GM10248 (cell line): Measurements from ENCODE around the gene PADI4.

Experiments used
- CTCF ChIA-PET: fragments of 300-600 bp; sonication (Branson Sonifier 250); formaldehyde crosslinking; extraction: SDS; loops from one replicate; lab custom pipeline; 2021; ENCODE audit warnings: antibody characterized with exemption; lab: Yijun Ruan, JAX
- POLR2A ChIA-PET: fragments of 350-650 bp; sonication (Branson Sonifier 250); formaldehyde crosslinking; extraction: SDS; loops from one replicate; lab custom pipeline; 2020; ENCODE audit warnings: antibody characterized with exemption; lab: Yijun Ruan, JAX
- DNase-seq: peaks from one replicate; pipeline ENCODE4 v3.0.0; 2012; ENCODE audit errors: extremely low spot score
- TF ChIP-seq, protein P1 (sequence below): IDR thresholded peaks from 2 replicates; pipeline ENCODE4 v1.5.1; 2012; ENCODE audit warnings: mild to moderate bottlenecking, low read depth; ENCODE audit errors: extremely low read depth, missing control alignments, control extremely low read depth

The PADI4 gene, protein sequence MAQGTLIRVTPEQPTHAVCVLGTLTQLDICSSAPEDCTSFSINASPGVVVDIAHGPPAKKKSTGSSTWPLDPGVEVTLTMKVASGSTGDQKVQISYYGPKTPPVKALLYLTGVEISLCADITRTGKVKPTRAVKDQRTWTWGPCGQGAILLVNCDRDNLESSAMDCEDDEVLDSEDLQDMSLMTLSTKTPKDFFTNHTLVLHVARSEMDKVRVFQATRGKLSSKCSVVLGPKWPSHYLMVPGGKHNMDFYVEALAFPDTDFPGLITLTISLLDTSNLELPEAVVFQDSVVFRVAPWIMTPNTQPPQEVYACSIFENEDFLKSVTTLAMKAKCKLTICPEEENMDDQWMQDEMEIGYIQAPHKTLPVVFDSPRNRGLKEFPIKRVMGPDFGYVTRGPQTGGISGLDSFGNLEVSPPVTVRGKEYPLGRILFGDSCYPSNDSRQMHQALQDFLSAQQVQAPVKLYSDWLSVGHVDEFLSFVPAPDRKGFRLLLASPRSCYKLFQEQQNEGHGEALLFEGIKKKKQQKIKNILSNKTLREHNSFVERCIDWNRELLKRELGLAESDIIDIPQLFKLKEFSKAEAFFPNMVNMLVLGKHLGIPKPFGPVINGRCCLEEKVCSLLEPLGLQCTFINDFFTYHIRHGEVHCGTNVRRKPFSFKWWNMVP

DNA sequence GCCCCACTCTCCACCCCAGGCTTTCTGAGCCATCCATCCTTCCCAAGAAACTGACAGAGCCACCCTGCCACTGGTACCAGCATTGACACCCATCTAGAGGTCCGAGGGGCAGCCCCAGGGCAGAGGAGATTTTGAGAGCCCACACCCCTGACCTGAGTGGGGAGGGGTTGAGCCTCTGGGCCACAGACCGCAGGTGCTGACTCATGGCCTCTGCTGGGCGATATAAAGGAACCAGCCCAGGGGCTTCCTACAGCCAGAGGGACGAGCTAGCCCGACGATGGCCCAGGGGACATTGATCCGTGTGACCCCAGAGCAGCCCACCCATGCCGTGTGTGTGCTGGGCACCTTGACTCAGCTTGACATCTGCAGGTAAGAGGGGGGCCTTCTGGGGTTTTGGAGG, at the start of gene PADI4:
TSS of gene PADI4 (plus strand) at position 252 of the 400 bp plus-strand sequence. CDS start at position 278, 26 bp downstream.
- TF ChIP-seq, protein P1, sequence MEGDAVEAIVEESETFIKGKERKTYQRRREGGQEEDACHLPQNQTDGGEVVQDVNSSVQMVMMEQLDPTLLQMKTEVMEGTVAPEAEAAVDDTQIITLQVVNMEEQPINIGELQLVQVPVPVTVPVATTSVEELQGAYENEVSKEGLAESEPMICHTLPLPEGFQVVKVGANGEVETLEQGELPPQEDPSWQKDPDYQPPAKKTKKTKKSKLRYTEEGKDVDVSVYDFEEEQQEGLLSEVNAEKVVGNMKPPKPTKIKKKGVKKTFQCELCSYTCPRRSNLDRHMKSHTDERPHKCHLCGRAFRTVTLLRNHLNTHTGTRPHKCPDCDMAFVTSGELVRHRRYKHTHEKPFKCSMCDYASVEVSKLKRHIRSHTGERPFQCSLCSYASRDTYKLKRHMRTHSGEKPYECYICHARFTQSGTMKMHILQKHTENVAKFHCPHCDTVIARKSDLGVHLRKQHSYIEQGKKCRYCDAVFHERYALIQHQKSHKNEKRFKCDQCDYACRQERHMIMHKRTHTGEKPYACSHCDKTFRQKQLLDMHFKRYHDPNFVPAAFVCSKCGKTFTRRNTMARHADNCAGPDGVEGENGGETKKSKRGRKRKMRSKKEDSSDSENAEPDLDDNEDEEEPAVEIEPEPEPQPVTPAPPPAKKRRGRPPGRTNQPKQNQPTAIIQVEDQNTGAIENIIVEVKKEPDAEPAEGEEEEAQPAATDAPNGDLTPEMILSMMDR = no peak
- ChIA-PET CTCF (no interaction called here), POLR2A (no interaction called here)
- no peak for DNase-seq

DNA sequence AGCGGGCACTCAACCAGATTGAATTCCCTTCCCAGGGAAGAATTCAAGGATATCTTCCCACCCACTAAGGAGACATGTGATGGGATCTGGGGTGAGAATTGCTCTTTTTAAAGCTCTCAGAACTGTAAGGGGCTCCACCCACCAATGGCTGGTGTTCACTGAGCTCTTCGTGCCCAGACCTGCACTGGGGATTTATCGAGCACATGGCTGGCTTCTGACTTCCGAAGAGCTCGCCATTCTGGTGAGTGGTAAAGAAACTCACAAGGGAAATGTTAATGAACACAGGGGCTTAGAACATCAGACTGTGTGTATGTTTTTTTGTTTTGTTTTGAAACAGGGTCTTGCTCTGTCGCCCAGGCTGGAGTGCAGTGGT, 49.3 kb upstream of the PADI4 start:
- no peak for DNase-seq
- CTCF ChIA-PET = interaction anchor here (0.6 to 1.3 kb wide), 3 partner anchors 16 to 137 kb away, joined by 3 read pairs; no protein-coding TSS in a partner anchor
- TF ChIP-seq, protein P1 = no peak
- POLR2A ChIA-PET = no interaction called here

DNA sequence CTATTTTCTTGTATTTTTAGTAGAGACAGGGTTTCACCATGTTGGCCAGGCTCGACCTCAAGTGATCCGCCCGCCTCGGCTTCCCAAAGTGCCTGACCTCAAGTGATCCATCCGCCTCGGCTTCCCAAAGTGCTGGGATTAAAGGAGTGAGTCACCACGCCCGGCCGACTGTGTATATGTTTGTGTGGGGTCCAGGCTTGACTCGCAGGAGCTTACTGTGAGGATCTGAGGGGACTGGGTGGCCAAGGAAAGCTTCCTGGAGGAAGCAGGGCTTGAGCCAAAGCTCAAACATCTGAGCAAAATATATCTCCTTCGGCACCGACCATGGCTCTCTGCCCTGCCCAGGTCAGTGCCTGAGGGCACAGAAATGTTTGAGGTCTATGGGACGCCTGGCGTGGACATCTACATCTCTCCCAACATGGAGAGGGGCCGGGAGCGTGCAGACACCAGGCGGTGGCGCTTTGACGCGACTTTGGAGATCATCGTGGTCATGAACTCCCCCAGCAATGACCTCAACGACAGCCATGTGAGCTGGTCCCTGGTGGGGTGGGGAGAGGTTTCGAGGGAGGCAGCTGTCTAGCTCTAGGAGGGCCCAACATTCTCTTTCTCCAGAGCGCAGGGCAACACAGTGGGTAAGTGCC, 48.6 kb upstream of the PADI4 start:
- ChIA-PET POLR2A (no interaction called here), CTCF (interaction anchor here (0.6 to 0.9 kb wide), 2 partner anchors 15 to 137 kb away, joined by 3 read pairs; no protein-coding TSS in a partner anchor)
- no peak for DNase-seq
- TF ChIP-seq, protein P1 = no peak

DNA sequence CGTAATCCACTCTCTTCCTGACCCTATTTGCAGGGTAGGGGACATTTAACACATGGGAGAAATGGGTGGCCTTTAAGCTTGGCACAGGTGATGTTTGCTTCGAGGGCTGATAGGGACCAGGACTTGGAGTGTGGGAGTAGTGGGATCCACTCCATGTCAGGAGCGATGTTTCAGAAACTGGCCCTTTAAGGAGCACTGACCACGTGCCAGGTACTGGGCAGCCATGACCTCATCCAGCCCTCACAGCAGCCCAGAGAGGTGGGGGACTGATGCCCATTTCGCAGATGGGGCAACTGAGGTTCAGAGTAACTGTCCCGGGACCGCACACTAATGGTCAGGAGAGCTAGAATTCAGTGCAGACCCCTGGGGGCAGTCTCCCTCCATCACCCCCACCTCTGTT, 47.7 kb upstream of the PADI4 start:
- ChIA-PET CTCF (no interaction called here), POLR2A (no interaction called here)
- DNase-seq = no peak
- TF ChIP-seq, protein P1 = no peak

DNA sequence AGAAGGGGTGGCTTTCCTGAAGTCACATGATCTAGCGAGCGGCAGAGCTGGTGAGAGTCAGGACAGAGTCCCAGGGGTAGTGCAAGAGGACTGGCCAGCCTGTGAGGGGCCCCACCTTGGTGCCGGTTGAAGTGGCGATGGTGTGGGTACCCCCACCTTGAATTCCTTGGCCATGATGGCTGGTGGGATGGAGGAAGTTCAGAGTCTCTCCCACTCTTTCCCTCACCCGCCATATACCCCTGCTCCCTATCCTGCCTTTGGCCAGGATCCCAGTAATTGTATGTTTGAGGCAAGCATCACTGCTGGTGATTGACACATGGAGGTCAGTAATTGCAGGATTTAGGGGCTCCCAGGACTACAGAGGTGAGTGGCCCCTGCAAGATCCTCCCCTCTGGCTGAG, 47.3 kb upstream of the PADI4 start:
- CTCF ChIA-PET = interaction anchor here (1.5 kb wide), 1 partner anchor 14 kb away, joined by 3 read pairs; no protein-coding TSS in a partner anchor
- POLR2A ChIA-PET = no interaction called here
- TF ChIP-seq, protein P1 = no peak
- DNase-seq = no peak

DNA sequence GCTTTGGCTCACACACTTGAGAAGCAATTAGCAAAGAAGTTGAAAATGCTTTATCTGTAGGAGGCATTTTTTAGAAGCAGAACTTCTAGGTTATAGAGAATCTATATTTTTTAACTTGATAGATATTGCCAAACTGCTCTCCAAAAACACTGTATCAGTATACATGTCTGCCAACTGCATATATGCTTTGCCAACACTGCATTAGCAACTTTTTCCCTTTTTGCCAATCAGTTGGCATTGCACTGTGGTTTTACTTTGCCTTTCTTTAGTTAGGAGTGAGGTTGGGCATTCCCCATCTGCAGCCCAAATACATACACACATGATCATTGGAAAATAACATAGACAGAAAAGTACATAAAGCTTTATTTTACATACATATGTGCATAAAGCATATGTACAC, 44.1 kb upstream of the PADI4 start:
- no peak for DNase-seq
- TF ChIP-seq, protein P1 = no peak
- POLR2A ChIA-PET = no interaction called here
- CTCF ChIA-PET = interaction anchor here (1.5 to 2.2 kb wide), 3 partner anchors 10 to 138 kb away, joined by 3 to 4 read pairs (median 4); no protein-coding TSS in a partner anchor
